T-helper 17 cell (primary cell): Measurements from ENCODE around the gene MTOR. TPM values are rescaled to one million over a fixed set of nuclear protein-coding genes. Genes with fewer than 3 reads are reported as not detected.
A peak's percentile ranks its signal among the peaks of the same experiment; 100 is the strongest.
"Not testable (repeated sequence)": the region's sequence is repeated elsewhere in the genome, so short reads cannot be mapped to it uniquely, and the experiment has no call there.

Experiments used
- ATAC-seq: fragments of 150-1000 bp; cut with Tn5 transposase; 2 replicates; pipeline ENCODE4 v1.10.0; 2021; ENCODE audit warnings: mild to moderate bottlenecking, moderate library complexity
- DNase-seq, 3 donors: peaks; one replicate each; pipeline versions ENCODE4 v3.0.0 to v3.0.0-alpha.2; 2020 to 2021
- H3K9me3 ChIP-seq: one replicate; pipeline ENCODE4 v1.7.0; 2013; ENCODE audit warnings: low read length, mild to moderate bottlenecking; ENCODE audit not compliant: control insufficient read depth, poor library complexity, severe bottlenecking
- H3K27ac Mint-ChIP-seq: one replicate; pipeline ENCODE4 v1.8.0; 2022; ENCODE audit warnings: mild to moderate bottlenecking, moderate library complexity, mixed read lengths
- H3K27me3 Mint-ChIP-seq: one replicate; pipeline ENCODE4 v1.8.0; 2022; ENCODE audit warnings: mixed read lengths
- H3K36me3 Mint-ChIP-seq: one replicate; pipeline ENCODE4 v1.8.0; 2022; ENCODE audit warnings: low read depth, mixed read lengths
- H3K4me1 Mint-ChIP-seq: one replicate; pipeline ENCODE4 v1.8.0; 2022; ENCODE audit warnings: mild to moderate bottlenecking, mixed read lengths
- H3K4me3 Mint-ChIP-seq: one replicate; pipeline ENCODE4 v1.8.0; 2022; ENCODE audit warnings: mild to moderate bottlenecking, moderate library complexity, mixed read lengths
- total RNA-seq, 4 donors: library from RNA in 2 of 4; stranded (reverse) in 2 of 4; gene quantifications; one replicate each; pipeline ENCODE4 v1.2.3 and lab custom pipeline; 2022 to 2026

MTOR gene
- total RNA-seq, 2 donors from 2014 or later: 47.3 to 50.0 TPM

DNA sequence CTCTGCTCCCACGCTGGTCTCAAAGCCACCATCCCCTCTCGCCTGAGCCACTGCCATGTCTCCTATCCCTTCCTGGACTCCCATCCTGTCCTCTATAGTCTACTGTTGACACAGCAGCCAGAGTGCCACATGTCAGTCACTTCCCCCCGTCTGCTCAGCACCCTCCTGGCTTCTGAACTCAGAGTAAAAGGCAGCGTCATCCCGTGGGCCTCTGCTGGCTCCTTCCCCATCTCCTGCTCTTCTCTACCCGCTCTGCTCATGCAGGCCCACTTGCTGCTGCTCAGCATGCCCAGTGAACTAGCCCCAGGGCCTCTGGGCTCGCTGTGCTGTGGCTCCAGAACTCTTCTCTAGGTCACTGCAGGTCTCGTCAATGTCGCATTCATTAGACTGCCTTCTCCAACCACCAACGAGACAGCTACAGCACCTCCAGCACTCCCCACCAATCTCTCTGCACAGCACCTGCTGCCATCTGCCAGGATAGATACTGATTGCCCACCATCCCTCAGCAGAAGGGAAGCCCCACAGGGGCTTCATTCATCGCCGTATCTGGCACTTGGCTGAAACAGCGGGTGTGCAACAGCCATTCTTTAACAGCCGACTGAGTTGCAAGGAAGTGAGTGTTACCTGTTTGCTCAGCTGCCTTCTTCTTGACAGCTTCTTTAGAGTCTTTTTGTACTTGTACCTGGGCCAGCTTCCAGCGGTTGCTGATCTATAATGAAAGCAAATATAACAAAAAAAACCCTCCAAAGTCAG is 190.7 kb downstream of the MTOR start:
- peak overlapping the region; percentile 91 for H3K27ac Mint-ChIP-seq
- no peaks in the 10 kb centered on the region for H3K27me3 Mint-ChIP-seq
- DNase-seq: no peak
- H3K4me3 Mint-ChIP-seq: no peak overlapping the region
- peaks cover 5% of the 10 kb centered on the region for H3K4me1 Mint-ChIP-seq
- H3K36me3 Mint-ChIP-seq: peaks cover 10% of the 10 kb centered on the region
- no peak for ATAC-seq
- no peaks in the 10 kb centered on the region for H3K9me3 ChIP-seq

DNA sequence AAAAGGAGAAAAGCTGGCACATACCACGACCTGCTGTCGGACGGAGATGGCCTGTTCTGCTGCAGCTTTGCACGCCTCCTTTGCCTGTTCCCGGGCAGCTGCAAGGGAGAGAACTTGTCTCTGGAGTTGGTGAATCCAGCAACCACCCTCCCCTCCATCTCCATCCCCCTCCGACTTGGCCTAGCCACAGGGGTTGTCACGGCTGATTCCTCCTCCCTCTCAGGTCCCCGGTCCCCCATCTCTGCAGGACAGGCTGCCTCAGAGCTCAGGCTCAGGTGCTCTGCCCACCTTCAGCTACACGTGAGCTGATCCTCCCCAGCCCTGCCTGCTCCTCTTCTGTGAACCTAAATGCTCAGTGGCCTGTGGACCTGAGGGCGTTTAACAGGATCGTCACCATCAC is 191.5 kb downstream of the MTOR start:
- no peaks in the 10 kb centered on the region for H3K27me3 Mint-ChIP-seq
- no peak overlapping the region for H3K4me3 Mint-ChIP-seq
- H3K36me3 Mint-ChIP-seq: peaks cover 10% of the 10 kb centered on the region
- peaks cover 5% of the 10 kb centered on the region for H3K4me1 Mint-ChIP-seq
- H3K27ac Mint-ChIP-seq: peak overlapping the region; percentile 91
- H3K9me3 ChIP-seq: no peaks in the 10 kb centered on the region
- DNase-seq (no peak), ATAC-seq (no peak)

DNA sequence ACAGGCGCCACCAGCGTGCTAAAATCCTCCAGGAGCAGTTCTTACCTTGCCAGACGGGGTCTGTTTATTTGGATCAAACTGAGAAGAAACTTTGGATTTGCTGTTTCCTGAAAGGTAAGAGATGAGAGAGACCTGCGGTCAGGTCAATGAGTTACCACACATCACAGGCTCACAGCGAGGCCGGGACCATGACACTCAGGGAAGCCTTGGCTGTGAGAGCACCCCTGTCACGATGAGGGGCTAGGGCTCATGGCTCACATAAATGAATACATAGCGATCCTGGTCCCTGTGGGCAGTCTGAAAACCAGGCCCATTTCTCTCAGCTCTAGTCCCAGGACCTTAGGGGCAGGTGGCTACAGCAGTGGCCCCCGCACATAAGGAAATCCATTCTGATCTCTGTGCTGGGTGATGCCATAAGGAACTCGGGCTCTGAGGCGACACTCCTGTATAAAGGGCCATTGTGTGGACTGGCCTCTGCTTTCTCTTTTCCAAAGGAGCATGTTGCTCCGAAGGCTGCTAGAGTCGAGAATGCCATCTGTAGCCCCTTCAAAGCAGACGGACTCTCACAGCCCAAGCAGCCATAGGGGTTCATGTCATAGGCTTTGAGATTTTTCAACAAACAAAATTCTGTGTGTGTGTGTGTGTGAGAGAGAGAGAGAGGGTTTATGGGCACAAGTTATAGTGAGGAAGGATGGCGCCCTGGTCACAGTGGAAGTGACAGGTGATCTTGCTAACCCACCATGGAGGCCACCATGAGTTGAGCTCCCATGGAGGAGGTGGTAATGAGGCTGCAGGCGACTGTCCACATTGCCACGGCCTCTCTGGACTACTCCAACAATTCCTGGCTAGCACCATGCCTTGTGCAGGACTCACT is 193.5 kb downstream of the MTOR start:
- peaks cover 5% of the 10 kb centered on the region for H3K4me1 Mint-ChIP-seq

DNA sequence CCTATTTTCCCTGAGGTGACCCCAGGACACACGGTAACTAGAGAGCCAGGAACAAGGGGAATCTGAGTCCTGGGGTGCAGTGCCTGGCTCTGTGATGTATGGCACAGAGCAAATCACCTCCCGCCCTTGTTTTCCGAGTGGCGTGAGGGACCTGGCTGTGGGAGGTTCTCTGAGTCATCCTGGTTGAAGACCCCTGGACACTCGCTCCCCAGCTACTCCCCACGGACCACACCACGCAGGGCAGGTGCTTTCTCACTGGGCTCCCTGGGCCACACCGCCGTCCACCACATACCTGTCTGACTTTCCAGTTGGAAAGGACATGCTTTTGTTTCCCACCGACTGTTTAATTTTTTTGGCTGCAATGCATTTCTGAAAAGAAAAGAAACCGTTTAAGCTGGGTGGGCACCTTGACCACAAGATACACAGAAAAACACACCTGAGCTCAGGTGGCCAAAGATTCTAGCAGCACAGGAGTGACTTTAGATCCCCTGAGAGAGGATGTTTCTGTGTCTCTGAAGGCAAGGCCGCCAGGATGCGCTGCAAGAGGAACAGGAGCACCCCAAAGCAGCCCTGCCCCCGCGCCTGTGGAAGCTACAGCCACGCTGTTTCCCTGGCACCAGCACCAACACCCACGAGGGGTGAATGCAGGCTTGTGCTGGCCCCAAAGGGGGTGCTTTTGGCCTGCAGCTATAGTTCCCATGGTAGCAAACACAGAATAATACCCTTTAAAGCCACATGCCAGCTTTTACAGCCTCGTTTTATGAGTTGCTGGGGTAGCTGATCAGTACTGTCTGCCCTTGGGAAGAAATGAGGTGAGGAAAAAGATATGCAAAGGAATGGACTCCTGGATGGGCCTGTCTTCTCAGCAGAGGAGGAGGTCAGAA is 194.4 kb downstream of the MTOR start:
- Mint-ChIP-seq H3K36me3 (peaks cover 10% of the 10 kb centered on the region), H3K27me3 (no peaks in the 10 kb centered on the region)

More for the DNA sequence above, 193.5 kb downstream of the MTOR start:
- Mint-ChIP-seq H3K27ac (no peak overlapping the region), H3K4me3 (no peak overlapping the region), H3K27me3 (no peaks in the 10 kb centered on the region), H3K36me3 (peaks cover 10% of the 10 kb centered on the region)
- no peaks in the 10 kb centered on the region for H3K9me3 ChIP-seq
- DNase-seq (no peak), ATAC-seq (no peak)

DNA sequence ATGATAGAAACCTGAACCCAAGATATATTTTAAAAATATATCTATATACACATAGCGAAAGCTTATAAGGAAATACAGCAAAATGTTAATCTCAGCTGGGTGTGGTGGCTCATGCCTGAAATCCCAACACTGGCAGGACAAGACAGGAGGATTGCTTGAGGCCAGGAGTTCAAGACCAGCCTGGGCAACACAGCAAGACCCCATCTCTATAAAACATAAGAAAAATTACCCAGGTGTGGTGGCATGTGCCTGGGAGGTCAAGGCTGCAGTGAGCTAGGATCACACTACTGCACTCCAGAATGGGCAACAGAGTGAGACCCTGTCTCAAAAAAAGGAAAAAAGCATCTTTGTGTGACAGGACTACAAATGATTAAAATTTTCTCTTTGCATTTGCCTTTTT is 196.6 kb downstream of the MTOR start:
- H3K27me3 Mint-ChIP-seq: no peaks in the 10 kb centered on the region
- peaks cover 7% of the 10 kb centered on the region for H3K4me1 Mint-ChIP-seq
- no peak for DNase-seq
- H3K9me3 ChIP-seq: no peaks in the 10 kb centered on the region
- H3K36me3 Mint-ChIP-seq: peaks cover 2% of the 10 kb centered on the region
- no peak overlapping the region for H3K27ac Mint-ChIP-seq
- no peak for ATAC-seq
- no peak overlapping the region for H3K4me3 Mint-ChIP-seq

More for the DNA sequence above, 194.4 kb downstream of the MTOR start:
- DNase-seq: no peak
- ATAC-seq: no peak
- Mint-ChIP-seq H3K4me3 (no peak overlapping the region), H3K27ac (no peak overlapping the region), H3K4me1 (peaks cover 9% of the 10 kb centered on the region)
- no peaks in the 10 kb centered on the region for H3K9me3 ChIP-seq

DNA sequence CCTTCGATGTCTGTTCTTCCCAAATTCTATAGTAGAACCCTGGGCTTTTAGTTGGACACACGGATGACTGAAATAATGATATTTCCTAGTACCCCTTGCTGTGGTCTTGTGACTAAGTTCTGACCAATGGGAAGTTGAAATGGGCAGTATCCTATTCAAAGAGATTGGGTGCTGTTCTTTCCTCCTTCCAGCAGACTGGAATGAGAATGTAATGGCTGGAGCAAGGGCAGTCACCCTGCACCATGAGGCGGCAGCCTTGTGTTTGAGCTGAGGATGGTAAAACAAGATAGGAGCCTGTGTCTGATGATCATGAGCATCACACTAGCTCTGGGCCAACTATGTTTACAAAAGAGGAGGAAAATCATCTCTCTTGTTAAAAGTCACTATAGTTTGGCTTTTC is 197.4 kb downstream of the MTOR start:
- no peak overlapping the region for H3K27ac Mint-ChIP-seq
- H3K36me3 Mint-ChIP-seq: no peaks in the 10 kb centered on the region
- ATAC-seq (no peak), DNase-seq (no peak)
- no peaks in the 10 kb centered on the region for H3K9me3 ChIP-seq
- no peaks in the 10 kb centered on the region for H3K27me3 Mint-ChIP-seq
- H3K4me3 Mint-ChIP-seq: no peak overlapping the region
- H3K4me1 Mint-ChIP-seq: peaks cover 10% of the 10 kb centered on the region

DNA sequence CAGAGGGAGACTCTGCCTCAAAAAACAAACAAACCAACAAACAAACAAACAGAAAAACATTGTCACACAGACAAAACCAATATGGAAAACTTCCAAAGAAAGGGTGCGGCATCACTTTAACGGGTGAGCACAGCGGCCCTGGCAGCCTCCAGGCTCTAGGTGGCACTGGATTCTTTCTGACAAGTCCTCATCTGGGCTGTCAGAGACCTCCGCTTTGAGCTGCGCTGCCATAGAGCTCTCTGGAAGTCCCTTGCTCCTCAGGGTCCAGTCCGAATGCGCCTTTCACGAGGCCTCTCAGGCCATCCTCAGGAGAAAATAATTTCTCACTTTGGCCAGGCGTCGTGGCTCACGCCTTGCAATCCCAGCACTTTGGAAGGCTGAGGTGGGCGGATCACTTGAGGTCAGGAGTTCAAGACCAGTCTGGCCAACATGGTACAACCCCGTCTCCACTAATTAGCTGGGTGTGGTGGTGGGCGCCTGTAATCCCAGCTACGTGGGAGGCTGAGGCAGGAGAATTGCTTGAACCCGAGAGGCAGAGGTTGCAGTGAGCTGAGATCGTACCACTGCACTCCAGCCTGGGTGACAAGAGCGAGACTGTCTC is 198.3 kb downstream of the MTOR start:
- H3K4me1 Mint-ChIP-seq: peaks cover 13% of the 10 kb centered on the region
- H3K27ac Mint-ChIP-seq, DNase-seq, H3K4me3 Mint-ChIP-seq, H3K27me3 Mint-ChIP-seq, H3K36me3 Mint-ChIP-seq, ATAC-seq, H3K9me3 ChIP-seq: not testable (repeated sequence)

DNA sequence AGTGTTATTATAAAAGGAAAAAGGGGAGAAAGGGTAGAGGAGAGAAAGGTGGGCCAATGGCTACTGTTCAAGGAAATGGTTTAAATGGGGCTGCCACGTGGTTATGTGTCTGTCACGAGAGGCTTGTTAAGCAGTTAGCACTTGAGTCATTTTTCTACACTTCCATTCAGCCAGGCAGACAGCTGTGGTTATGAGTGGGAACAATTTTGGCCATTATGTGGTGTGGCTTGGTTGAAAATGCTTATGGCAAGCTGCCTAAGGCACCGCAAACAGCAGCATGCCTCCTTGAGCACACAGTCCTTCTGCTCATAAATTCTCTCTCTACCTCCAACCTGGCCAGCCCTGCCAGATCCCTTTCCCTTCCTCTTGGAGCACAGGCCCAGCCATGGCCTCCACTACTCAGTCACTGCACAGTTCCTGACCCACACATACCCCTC is 199.4 kb downstream of the MTOR start:
- H3K27ac Mint-ChIP-seq: peak overlapping the region; percentile 14

DNA sequence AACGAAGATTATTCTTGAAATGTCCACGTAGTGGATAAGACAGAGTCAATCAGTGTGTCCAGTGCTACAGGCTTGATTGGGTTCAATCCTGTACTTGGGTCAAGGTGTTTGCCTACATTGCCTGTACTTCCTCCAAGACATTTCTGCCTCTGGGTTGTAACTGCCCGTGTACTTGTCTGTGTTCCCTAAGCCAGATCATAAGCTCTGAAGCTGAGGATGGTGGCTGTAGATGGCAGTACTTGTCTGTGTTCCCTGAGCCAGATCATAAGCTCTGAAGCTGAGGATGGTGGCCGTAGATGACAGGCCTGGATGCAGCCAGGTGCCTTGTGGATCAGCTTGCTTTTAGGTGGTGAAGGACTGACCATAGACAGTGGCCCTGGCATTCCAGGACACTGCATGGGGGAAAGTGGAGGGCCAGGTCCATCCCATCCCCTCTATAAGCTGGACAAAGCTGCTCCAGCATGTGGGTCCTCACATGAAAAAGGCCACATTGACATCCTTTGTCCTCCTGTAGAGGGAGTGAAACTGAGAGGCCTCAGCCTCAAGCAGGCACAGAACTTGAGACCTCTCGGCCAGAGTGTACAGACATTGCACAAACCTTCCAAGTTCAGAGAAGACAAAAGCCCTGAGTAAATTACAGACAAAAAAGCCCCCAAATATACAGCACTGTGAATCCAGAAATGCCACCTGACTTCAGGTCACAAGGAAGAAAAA is 200.5 kb downstream of the MTOR start:
- H3K4me1 Mint-ChIP-seq: peaks cover 21% of the 10 kb centered on the region
- no peaks in the 10 kb centered on the region for H3K9me3 ChIP-seq
- H3K27me3 Mint-ChIP-seq: no peaks in the 10 kb centered on the region
- H3K4me3 Mint-ChIP-seq: peak overlapping the region; percentile 2
- no peak for DNase-seq
- no peak for ATAC-seq
- no peak overlapping the region for H3K27ac Mint-ChIP-seq
- H3K36me3 Mint-ChIP-seq: no peaks in the 10 kb centered on the region

More for the DNA sequence above, 199.4 kb downstream of the MTOR start:
- no peaks in the 10 kb centered on the region for H3K9me3 ChIP-seq
- DNase-seq (no peak), ATAC-seq (no peak)
- Mint-ChIP-seq H3K27me3 (no peaks in the 10 kb centered on the region), H3K4me1 (peaks cover 18% of the 10 kb centered on the region), H3K36me3 (no peaks in the 10 kb centered on the region), H3K4me3 (peak overlapping the region; percentile 36)

DNA sequence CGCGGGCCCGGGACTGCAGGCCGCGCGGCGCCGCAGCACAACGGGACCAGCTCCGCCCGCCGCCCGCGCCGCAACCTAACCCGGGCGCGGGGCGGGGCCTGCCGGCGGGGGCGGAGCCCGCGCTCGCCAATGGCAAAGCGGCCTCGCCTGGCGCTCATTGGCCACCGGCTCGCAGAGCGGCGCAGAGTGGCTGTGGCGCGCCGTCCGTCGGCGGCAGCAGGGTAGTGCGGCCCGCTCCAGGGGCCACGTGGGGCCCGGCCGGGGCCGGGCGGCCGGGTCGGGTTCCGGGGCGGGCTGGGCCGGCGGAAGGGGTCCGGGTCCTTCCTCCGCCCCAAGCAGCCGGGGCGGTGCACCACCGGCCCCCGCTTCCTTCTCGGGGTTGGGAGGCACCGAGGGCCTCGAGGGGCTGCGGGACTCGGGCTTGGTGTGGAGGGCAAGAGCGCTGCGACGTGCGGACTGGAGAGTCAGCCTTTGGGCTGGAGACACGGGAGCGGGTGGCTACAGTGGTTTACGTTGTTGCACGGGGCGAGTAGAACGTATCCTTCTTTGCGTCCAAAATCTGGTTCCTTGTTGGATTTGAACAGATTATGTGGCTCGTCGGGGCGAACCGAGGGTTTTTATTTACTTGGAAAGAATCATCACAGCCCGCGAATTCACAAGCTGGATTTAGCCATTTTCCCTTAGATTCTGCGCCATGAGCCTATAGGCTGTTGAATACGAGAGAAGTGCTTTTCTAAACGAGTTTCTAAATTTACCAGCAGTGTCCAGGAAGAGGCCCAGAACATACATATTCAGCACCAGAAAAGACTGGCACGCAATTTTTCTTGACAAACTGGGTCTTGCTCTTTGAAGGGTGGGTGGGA is 202.2 kb downstream of the MTOR start, which contains the start of gene SRM:
Gene SRM (minus strand): TSS at position 51 of the 863 bp plus-strand sequence. CDS start 75 bp downstream, outside the sequence.
- H3K4me3 Mint-ChIP-seq: peak within 1 kb of the TSS; percentile 98
- ATAC-seq (peak; percentile 98), DNase-seq (peak; percentile 91 to 94 (median 91))
- H3K27me3 Mint-ChIP-seq: no peaks in the 10 kb centered on the region
- no peaks in the 10 kb centered on the region for H3K9me3 ChIP-seq
- H3K36me3 Mint-ChIP-seq: no peaks in the 10 kb centered on the region
- H3K27ac Mint-ChIP-seq: peak within 1 kb of the TSS; percentile 86
- peaks cover 21% of the 10 kb centered on the region for H3K4me1 Mint-ChIP-seq

DNA sequence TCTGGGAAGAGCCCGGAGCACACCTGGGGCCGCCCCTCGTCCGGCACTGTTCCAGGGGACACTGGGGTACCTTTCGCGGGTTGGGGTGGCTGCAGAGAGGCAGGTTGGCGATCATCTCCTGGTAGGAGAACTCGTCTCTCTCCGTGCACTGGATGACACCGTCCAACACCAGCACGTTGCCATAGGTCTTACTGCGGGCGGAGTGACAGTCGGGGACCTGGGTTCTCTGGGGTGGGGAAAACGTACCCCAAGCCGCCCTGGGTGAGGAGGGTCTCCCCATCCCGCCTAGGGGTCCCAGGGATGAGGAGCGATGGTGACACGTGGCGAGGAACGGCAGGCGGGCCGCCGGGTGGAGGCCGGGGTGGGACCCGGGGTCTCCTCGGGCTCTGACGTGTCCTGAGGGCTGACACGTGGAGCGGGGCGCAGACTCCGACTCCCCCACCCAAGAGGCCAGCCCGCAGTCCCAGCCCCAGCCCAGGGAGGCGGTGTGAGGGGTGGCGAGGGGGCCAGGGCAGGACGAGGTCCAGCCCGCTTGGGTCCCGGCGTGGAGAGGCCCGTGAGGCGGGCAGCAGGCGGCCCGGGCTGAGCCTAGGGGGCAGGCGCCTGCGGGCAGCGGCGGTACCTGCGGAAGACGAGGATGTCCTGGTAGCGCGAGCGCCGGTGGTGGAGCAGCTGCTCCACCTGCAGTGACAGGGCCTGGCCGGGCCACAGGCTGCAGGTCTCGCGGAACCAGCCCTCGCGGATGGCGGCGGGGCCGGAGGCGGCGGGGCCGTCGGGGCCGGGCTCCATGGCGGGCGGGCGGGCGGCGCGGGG is 203.0 kb downstream of the MTOR start:
- no peaks in the 10 kb centered on the region for H3K36me3 Mint-ChIP-seq
- H3K9me3 ChIP-seq: no peaks in the 10 kb centered on the region
- ATAC-seq: peak; percentile 35
- peak overlapping the region; percentile 98 for H3K4me3 Mint-ChIP-seq
- H3K4me1 Mint-ChIP-seq: peaks cover 21% of the 10 kb centered on the region
- no peak for DNase-seq
- H3K27ac Mint-ChIP-seq: peak overlapping the region; percentile 86
- no peaks in the 10 kb centered on the region for H3K27me3 Mint-ChIP-seq
